ENCODE measurements around the gene GAS1. TPM values are rescaled to one million over a fixed set of nuclear protein-coding genes. Genes with fewer than 3 reads are reported as not detected.

Gene GAS1
- total RNA-seq, 1 experiment from 2014 or later = 0.64 TPM

GRCh38 chr9:86978413-86978812 lies 31.1 kb upstream of the GAS1 start:
- H3K27ac Mint-ChIP-seq (ENCODE audit: unreplicated experiment) = no peak overlapping the region
- H3K27me3 Mint-ChIP-seq (ENCODE audit: insufficient read depth, unreplicated experiment) = peaks cover 12% of the 10 kb centered on the region
- ChIA-PET POLR2A (no interaction called here), CTCF (no interaction called here)
- H3K36me3 Mint-ChIP-seq (ENCODE audit: insufficient read depth, unreplicated experiment) = no peaks in the 10 kb centered on the region
- no peaks in the 10 kb centered on the region for H3K4me1 Mint-ChIP-seq (ENCODE audit: low read depth, unreplicated experiment)
- Histone ChIP-seq H3K4me1 (no peaks in the 10 kb centered on the region), H3K36me3 (ENCODE audit: control insufficient read depth, insufficient read depth, low read length) (no peaks in the 10 kb centered on the region), H3K27me3 (replicated peaks; ENCODE audit: control insufficient read depth, insufficient read depth, low read length) (no peaks in the 10 kb centered on the region; the same call in 1 of the 2 replicates), H3K4me3 (ENCODE audit: low read depth, low read length) (no peak overlapping the region), H3K9me3 (no peaks in the 10 kb centered on the region)
- no TSS peak for BruUV-seq (replicated peaks)
- no peak for DNase-seq
- H3K9me3 Mint-ChIP-seq (ENCODE audit: unreplicated experiment) = no peaks in the 10 kb centered on the region
- intact Hi-C loops (cut with micrococcal nuclease; ENCODE audit: unreplicated experiment) = no loop called here
- no peak for TF ChIP-seq CTCF (IDR thresholded peaks at IDR 0.05; ENCODE audit: insufficient read depth in 1 of 2, low read depth in 1 of 2, low read length in 1 of 2, severe bottlenecking in 1 of 2, unreplicated experiment in 1 of 2)
- H3K4me3 Mint-ChIP-seq (ENCODE audit: unreplicated experiment) = no peak overlapping the region

- no peak overlapping the region for H3K4me3 Mint-ChIP-seq (ENCODE audit: unreplicated experiment)
- H3K36me3 Mint-ChIP-seq (ENCODE audit: insufficient read depth, unreplicated experiment) = no peaks in the 10 kb centered on the region
- H3K9me3 ChIP-seq = no peaks in the 10 kb centered on the region
- H3K36me3 ChIP-seq (ENCODE audit: control insufficient read depth, insufficient read depth, low read length) = no peaks in the 10 kb centered on the region
- no peak for TF ChIP-seq CTCF (IDR thresholded peaks at IDR 0.05; ENCODE audit: insufficient read depth in 1 of 2, low read depth in 1 of 2, low read length in 1 of 2, severe bottlenecking in 1 of 2, unreplicated experiment in 1 of 2)
- H3K27me3 ChIP-seq (replicated peaks; ENCODE audit: control insufficient read depth, insufficient read depth, low read length) = no peaks in the 10 kb centered on the region; the same call in 1 of the 2 replicates
- H3K27ac Mint-ChIP-seq (ENCODE audit: unreplicated experiment) = no peak overlapping the region
- no TSS peak for BruUV-seq (replicated peaks)
- H3K4me3 ChIP-seq (ENCODE audit: low read depth, low read length) = no peak overlapping the region
- no peak for DNase-seq
- no peaks in the 10 kb centered on the region for H3K4me1 Mint-ChIP-seq (ENCODE audit: low read depth, unreplicated experiment)
- intact Hi-C loops (cut with micrococcal nuclease; ENCODE audit: unreplicated experiment) = no loop called here
- peaks cover 8% of the 10 kb centered on the region for H3K27me3 Mint-ChIP-seq (ENCODE audit: insufficient read depth, unreplicated experiment)
- no peaks in the 10 kb centered on the region for H3K4me1 ChIP-seq
- CTCF ChIA-PET = no interaction called here
- no peaks in the 10 kb centered on the region for H3K9me3 Mint-ChIP-seq (ENCODE audit: unreplicated experiment)
- POLR2A ChIA-PET = no interaction called here
Observed at GRCh38 chr9:86977205-86977835, 30.0 kb upstream of the GAS1 start.

DNA sequence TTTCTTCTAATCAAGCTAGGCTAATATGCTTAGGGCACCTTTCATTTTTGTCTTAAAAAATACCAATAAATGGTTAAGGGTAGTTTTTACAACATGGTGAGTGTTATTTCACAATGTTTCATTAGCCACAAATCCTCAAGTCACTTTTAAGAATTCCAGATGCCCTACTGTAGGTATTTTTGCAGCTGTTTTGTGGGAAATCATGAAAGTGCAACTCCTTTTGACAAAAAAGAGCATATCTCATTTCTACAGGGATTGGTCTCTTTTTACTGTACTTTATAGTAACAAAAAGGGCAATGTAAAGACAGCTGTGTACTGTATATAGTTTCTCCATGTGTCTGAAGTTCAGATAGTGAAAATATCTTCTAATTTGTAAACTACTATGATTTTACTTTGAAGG lies 28.3 kb upstream of the GAS1 start:
- H3K4me1 ChIP-seq = no peaks in the 10 kb centered on the region
- intact Hi-C loops (cut with micrococcal nuclease; ENCODE audit: unreplicated experiment) = no loop called here
- ChIA-PET CTCF (no interaction called here), POLR2A (no interaction called here)
- H3K4me1 Mint-ChIP-seq (ENCODE audit: low read depth, unreplicated experiment) = no peaks in the 10 kb centered on the region
- H3K4me3 Mint-ChIP-seq (ENCODE audit: unreplicated experiment) = no peak overlapping the region
- TF ChIP-seq CTCF (IDR thresholded peaks at IDR 0.05; ENCODE audit: insufficient read depth in 1 of 2, low read depth in 1 of 2, low read length in 1 of 2, severe bottlenecking in 1 of 2, unreplicated experiment in 1 of 2) = no peak
- no peaks in the 10 kb centered on the region for H3K9me3 Mint-ChIP-seq (ENCODE audit: unreplicated experiment)
- BruUV-seq (replicated peaks) = no TSS peak
- DNase-seq = no peak
- no peaks in the 10 kb centered on the region for H3K36me3 Mint-ChIP-seq (ENCODE audit: insufficient read depth, unreplicated experiment)
- H3K9me3 ChIP-seq = no peaks in the 10 kb centered on the region
- H3K27me3 ChIP-seq (replicated peaks; ENCODE audit: control insufficient read depth, insufficient read depth, low read length) = no peaks in the 10 kb centered on the region; the same call in 1 of the 2 replicates
- no peaks in the 10 kb centered on the region for H3K36me3 ChIP-seq (ENCODE audit: control insufficient read depth, insufficient read depth, low read length)
- peaks cover 5% of the 10 kb centered on the region for H3K27me3 Mint-ChIP-seq (ENCODE audit: insufficient read depth, unreplicated experiment)
- H3K4me3 ChIP-seq (ENCODE audit: low read depth, low read length) = no peak overlapping the region
- H3K27ac Mint-ChIP-seq (ENCODE audit: unreplicated experiment) = no peak overlapping the region

Data from Caco-2 (cell line).